GM19025 (cell line): ENCODE measurements around the gene OGFR.
"Not testable (repeated sequence)": the region's sequence is repeated elsewhere in the genome, so short reads cannot be mapped to it uniquely, and the experiment has no call there.

Source experiments
- ATAC-seq: cut with Tn5 transposase; IDR thresholded peaks from one replicate; pipeline ENCODE4 v1.9.1; 2021; ENCODE audit warnings: mild to moderate bottlenecking, low read depth, moderate library complexity; ENCODE audit not compliant: unreplicated experiment

OGFR gene

GRCh38 chr20:62853304-62853703 is 48.7 kb downstream of the OGFR start:
- ATAC-seq, result not testable (repeated sequence)

GRCh38 chr20:62854121-62854520 is 49.5 kb downstream of the OGFR start:
- ATAC-seq, result no peak

- no peak for ATAC-seq
Measured at GRCh38 chr20:62855120-62855519, 50.5 kb downstream of the OGFR start.

- no peak for ATAC-seq
Measured at GRCh38 chr20:62856931-62857619, 52.4 kb downstream of the OGFR start.

- no peak for ATAC-seq
Measured at GRCh38 chr20:62858058-62858830, 53.6 kb downstream of the OGFR start.

- no peak for ATAC-seq
Measured at GRCh38 chr20:62859721-62860120, 55.1 kb downstream of the OGFR start.

GRCh38 chr20:62860391-62860923 is 55.8 kb downstream of the OGFR start:
- ATAC-seq, result no peak

- peak; percentile 30 for ATAC-seq
Measured at GRCh38 chr20:62860924-62861691, 56.5 kb downstream of the OGFR start.

GRCh38 chr20:62861726-62862336 is 57.2 kb downstream of the OGFR start, which contains the start of gene TCFL5:
Gene TCFL5, minus strand, starts transcription at chr20:62861822. Its CDS starts 152 bp downstream, at chr20:62861670.
- peak; percentile 55 for ATAC-seq
